ENCODE data around the gene MKS1.

DNA sequence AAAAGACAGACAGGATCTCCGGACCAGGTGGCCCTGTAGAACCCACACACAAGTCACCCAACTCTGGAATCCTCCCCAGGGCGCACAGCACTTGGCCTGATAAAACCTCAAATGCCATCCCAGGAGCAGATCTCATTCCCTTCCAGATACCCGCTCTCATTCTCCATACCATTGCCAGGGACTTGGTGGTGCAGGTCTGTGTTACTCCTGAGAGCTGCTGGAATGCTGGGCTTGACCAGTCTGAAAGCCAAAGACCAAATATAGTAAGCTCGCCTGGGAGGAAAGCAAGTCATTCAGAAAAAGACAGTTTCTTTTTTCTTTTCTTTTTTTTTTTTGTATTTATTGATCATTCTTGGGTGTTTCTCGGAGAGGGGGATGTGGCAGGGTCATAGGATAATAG is 10.7 kb downstream of the MKS1 start:
- no peak for TF ChIP-seq JUND (IDR thresholded peaks at IDR 0.05; ENCODE audit: low read depth, low read length)
- no peak for TF ChIP-seq EZH2 (IDR thresholded peaks at IDR 0.05; ENCODE audit: borderline replicate concordance, control insufficient read depth, low read depth, low read length)
- TF ChIP-seq POLR2A (IDR thresholded peaks at IDR 0.05; ENCODE audit: low read depth, low read length), result no peak
- TF ChIP-seq ETV6 (conservative IDR thresholded peaks at IDR 0.05 in 1 of 2, IDR thresholded peaks at IDR 0.05 in 1 of 2; ENCODE audit: borderline replicate concordance in 1 of 2, low read depth in 1 of 2), result no peak
- TF ChIP-seq, protein P1, sequence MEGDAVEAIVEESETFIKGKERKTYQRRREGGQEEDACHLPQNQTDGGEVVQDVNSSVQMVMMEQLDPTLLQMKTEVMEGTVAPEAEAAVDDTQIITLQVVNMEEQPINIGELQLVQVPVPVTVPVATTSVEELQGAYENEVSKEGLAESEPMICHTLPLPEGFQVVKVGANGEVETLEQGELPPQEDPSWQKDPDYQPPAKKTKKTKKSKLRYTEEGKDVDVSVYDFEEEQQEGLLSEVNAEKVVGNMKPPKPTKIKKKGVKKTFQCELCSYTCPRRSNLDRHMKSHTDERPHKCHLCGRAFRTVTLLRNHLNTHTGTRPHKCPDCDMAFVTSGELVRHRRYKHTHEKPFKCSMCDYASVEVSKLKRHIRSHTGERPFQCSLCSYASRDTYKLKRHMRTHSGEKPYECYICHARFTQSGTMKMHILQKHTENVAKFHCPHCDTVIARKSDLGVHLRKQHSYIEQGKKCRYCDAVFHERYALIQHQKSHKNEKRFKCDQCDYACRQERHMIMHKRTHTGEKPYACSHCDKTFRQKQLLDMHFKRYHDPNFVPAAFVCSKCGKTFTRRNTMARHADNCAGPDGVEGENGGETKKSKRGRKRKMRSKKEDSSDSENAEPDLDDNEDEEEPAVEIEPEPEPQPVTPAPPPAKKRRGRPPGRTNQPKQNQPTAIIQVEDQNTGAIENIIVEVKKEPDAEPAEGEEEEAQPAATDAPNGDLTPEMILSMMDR (IDR thresholded peaks at IDR 0.05 in 2 of 3, conservative IDR thresholded peaks at IDR 0.05 in 1 of 3; ENCODE audit: control insufficient read depth in 2 of 3, extremely low read depth in 1 of 3, insufficient read depth in 1 of 3, low read depth in 3 of 3, low read length in 3 of 3), result no peak

Data from GM12878 (cell line).